ENCODE data around the gene APCS. TPM values are rescaled to one million over a fixed set of nuclear protein-coding genes. Genes with fewer than 3 reads are reported as not detected.

Gene APCS
- total RNA-seq, 1 experiment from 2014 or later, result not detected

GRCh38 chr1:159577446-159577845 lies 10.2 kb upstream of the APCS start:
- H3K27ac Mint-ChIP-seq (ENCODE audit: low read depth, unreplicated experiment), result no peak overlapping the region
- intact Hi-C loops (cut with micrococcal nuclease), result no loop called here

GRCh38 chr1:159580340-159580739 lies 7.3 kb upstream of the APCS start:
- H3K4me3 Mint-ChIP-seq (ENCODE audit: unreplicated experiment), result no peak overlapping the region
- H3K4me1 Mint-ChIP-seq (ENCODE audit: insufficient read depth, unreplicated experiment), result peaks cover 27% of the 10 kb centered on the region
- no TSS peak for BruUV-seq (replicated peaks)
- H3K9me3 Mint-ChIP-seq (ENCODE audit: unreplicated experiment), result peaks cover 2% of the 10 kb centered on the region
- CTCF ChIA-PET, result interaction anchor here (0.7 kb wide), 1 partner anchor 219 kb away, joined by 3 read pairs; no protein-coding TSS in a partner anchor
- H3K27ac Mint-ChIP-seq (ENCODE audit: low read depth, unreplicated experiment), result peak overlapping the region; percentile 83
- peak; percentile 10 for DNase-seq (ENCODE audit: unreplicated experiment)
- POLR2A ChIA-PET, result interaction anchor here (0.7 kb wide), 1 partner anchor 13 kb away, joined by 3 read pairs; no protein-coding TSS in a partner anchor
- no peaks in the 10 kb centered on the region for H3K27me3 Mint-ChIP-seq (ENCODE audit: insufficient read depth, unreplicated experiment)
- no peaks in the 10 kb centered on the region for H3K36me3 Mint-ChIP-seq (ENCODE audit: insufficient read depth, unreplicated experiment)
- intact Hi-C loops (cut with micrococcal nuclease), result no loop called here
- TF ChIP-seq CTCF (IDR thresholded peaks at IDR 0.05; ENCODE audit: unreplicated experiment), result no peak

More at GRCh38 chr1:159577446-159577845, 10.2 kb upstream of the APCS start:
- Mint-ChIP-seq H3K4me1 (ENCODE audit: insufficient read depth, unreplicated experiment) (peaks cover 27% of the 10 kb centered on the region), H3K27me3 (ENCODE audit: insufficient read depth, unreplicated experiment) (no peaks in the 10 kb centered on the region), H3K9me3 (ENCODE audit: unreplicated experiment) (peaks cover 8% of the 10 kb centered on the region), H3K36me3 (ENCODE audit: insufficient read depth, unreplicated experiment) (no peaks in the 10 kb centered on the region), H3K4me3 (ENCODE audit: unreplicated experiment) (no peak overlapping the region)
- CTCF ChIA-PET, result no interaction called here
- BruUV-seq (replicated peaks), result no TSS peak
- DNase-seq (ENCODE audit: unreplicated experiment), result no peak
- POLR2A ChIA-PET, result interaction anchor here (0.7 kb wide), 1 partner anchor 317 kb away, joined by 3 read pairs; no protein-coding TSS in a partner anchor
- no peak for TF ChIP-seq CTCF (IDR thresholded peaks at IDR 0.05; ENCODE audit: unreplicated experiment)

GRCh38 chr1:159581422-159581821 lies 6.2 kb upstream of the APCS start:
- H3K27ac Mint-ChIP-seq (ENCODE audit: low read depth, unreplicated experiment), result peak overlapping the region; percentile 83
- CTCF ChIA-PET, result no interaction called here

GRCh38 chr1:159584536-159584935 lies 3.1 kb upstream of the APCS start:
- H3K27ac Mint-ChIP-seq (ENCODE audit: low read depth, unreplicated experiment), result no peak overlapping the region
- no peaks in the 10 kb centered on the region for H3K36me3 Mint-ChIP-seq (ENCODE audit: insufficient read depth, unreplicated experiment)
- H3K4me1 Mint-ChIP-seq (ENCODE audit: insufficient read depth, unreplicated experiment), result peaks cover 19% of the 10 kb centered on the region
- H3K9me3 Mint-ChIP-seq (ENCODE audit: unreplicated experiment), result peaks cover 10% of the 10 kb centered on the region
- ChIA-PET POLR2A (no interaction called here), CTCF (interaction anchor here (0.6 kb wide), 2 partner anchors 72 to 701 kb away, joined by 3 to 5 read pairs; partner anchors contain the start of gene PEX19)
- intact Hi-C loops (cut with micrococcal nuclease), result no loop called here
- no peak overlapping the region for H3K4me3 Mint-ChIP-seq (ENCODE audit: unreplicated experiment)
- H3K27me3 Mint-ChIP-seq (ENCODE audit: insufficient read depth, unreplicated experiment), result no peaks in the 10 kb centered on the region
- BruUV-seq (replicated peaks), result no TSS peak
- no peak for TF ChIP-seq CTCF (IDR thresholded peaks at IDR 0.05; ENCODE audit: unreplicated experiment)
- DNase-seq (ENCODE audit: unreplicated experiment), result no peak

More at GRCh38 chr1:159581422-159581821, 6.2 kb upstream of the APCS start:
- peak; percentile 30 for DNase-seq (ENCODE audit: unreplicated experiment)
- Mint-ChIP-seq H3K36me3 (ENCODE audit: insufficient read depth, unreplicated experiment) (no peaks in the 10 kb centered on the region), H3K4me1 (ENCODE audit: insufficient read depth, unreplicated experiment) (peaks cover 27% of the 10 kb centered on the region), H3K9me3 (ENCODE audit: unreplicated experiment) (peaks cover 1% of the 10 kb centered on the region), H3K4me3 (ENCODE audit: unreplicated experiment) (no peak overlapping the region), H3K27me3 (ENCODE audit: insufficient read depth, unreplicated experiment) (no peaks in the 10 kb centered on the region)
- BruUV-seq (replicated peaks), result no TSS peak
- POLR2A ChIA-PET, result no interaction called here
- intact Hi-C loops (cut with micrococcal nuclease), result no loop called here
- TF ChIP-seq CTCF (IDR thresholded peaks at IDR 0.05; ENCODE audit: unreplicated experiment), result no peak

All from MCF 10A (cell line).